NCI-H748 (cell line): ENCODE measurements around the gene TOX2.
A peak's percentile ranks its signal among the peaks of the same experiment; 100 is the strongest.
"Not testable (repeated sequence)": the region's sequence is repeated elsewhere in the genome, so short reads cannot be mapped to it uniquely, and the experiment has no call there.

Source experiments
- DNase-seq: peaks from one replicate; lab custom pipeline; 2025; ENCODE audit not compliant: unreplicated experiment; lab: John Stamatoyannopoulos, UW

TOX2 gene

DNA sequence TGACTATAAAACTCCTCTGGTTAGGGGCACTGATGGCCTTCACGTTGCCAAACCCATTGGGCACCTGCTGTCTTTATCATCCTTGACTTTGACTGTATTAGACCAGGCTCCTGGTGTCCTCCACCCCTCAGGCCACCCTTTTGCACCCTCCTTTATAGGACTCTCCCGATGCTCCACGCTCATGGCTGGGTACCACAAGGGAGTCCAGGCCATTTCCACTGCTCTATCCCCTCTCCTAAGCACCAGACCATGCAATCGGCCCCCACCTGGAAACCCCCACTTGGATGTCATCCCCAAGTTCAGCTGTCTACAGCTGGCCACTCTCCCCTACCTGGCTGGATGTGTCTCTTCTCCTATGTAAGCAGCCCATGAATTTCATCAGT is 115.2 kb downstream of the TOX2 start:
- no peak for DNase-seq

DNA sequence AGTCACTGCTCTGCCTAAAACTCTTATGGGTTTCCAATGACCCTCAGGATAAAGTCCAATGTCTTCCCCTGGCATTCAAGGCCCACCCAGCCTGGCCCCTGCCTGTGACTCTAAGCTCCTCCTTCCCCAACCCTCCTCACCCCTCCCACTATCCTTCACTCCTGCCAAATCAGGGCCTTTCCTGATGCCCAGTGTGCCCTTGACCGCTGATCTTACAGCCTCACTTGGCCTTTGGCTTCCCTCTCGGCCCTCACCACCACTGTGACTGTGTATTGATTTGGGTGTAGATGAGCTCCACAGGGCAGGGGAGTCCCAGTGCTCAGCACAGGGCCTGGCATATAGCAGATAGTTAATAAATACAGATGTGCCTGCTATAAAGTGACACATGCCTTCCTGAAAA is 115.7 kb downstream of the TOX2 start:
- no peak for DNase-seq

- no peak for DNase-seq
These were observed 116.4 kb downstream of the TOX2 start for GRCh38 chr20:44031001-44031574.

- DNase-seq: no peak
These were observed 117.3 kb downstream of the TOX2 start for GRCh38 chr20:44031781-44032582.

GRCh38 chr20:44032583-44033331 is 118.1 kb downstream of the TOX2 start:
- no peak for DNase-seq

GRCh38 chr20:44033344-44033743 is 118.7 kb downstream of the TOX2 start:
- DNase-seq: no peak

GRCh38 chr20:44033873-44034272 is 119.2 kb downstream of the TOX2 start:
- DNase-seq: no peak

DNA sequence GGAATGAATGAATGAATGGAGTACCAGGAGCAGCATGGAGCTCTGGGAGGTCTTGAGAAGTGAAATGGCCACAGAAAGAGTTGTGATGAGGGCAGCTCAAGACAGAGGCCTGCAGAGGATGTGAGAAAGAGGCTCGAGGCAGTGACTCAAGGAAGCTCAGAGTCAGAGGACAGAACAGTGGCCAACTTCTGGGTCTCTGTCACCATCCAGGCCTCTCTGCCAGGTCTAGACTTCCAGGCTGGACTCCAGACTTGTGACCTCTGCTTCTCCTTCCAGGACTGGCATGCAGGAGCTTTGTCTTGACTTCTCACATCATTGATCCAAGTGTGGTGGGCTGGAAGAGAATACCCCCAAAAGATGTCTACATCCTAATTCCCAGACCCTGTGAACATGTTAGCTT is 119.8 kb downstream of the TOX2 start:
- no peak for DNase-seq

DNA sequence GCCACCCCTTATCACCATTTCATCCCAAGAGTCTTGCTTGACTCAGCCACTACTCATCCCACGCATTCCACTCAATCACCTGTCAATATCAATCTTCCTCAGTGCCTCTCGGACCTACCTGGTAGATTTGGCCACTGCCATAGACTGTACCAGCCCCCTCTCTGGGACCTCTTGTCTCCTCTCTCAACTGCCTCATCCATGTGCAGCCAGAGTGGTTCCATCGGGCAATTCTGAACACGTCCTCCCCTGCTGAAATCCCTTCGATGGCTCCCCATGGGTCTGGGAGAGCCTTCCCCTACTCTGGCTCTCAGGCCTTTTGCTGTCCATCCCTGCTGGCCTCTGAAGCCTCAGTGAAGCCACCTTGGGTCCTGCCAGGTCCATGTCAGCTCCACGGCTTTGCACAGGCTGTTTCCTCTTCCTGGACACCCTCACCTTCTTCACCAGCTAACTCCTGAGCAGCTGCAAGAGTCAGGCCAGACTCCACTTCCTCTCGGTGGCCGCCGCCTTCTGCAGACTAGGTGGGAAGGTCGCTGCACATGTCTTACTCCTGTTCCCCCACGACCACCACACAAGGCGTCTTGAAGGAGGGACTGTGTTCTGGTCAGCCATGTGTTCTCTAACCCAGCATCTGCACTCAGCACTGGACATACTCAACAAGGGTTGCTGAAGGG is 120.4 kb downstream of the TOX2 start:
- no peak for DNase-seq

- DNase-seq: no peak
These were observed 121.3 kb downstream of the TOX2 start for GRCh38 chr20:44035924-44036323.

- no peak for DNase-seq
These were observed 121.8 kb downstream of the TOX2 start for GRCh38 chr20:44036441-44036840.

DNA sequence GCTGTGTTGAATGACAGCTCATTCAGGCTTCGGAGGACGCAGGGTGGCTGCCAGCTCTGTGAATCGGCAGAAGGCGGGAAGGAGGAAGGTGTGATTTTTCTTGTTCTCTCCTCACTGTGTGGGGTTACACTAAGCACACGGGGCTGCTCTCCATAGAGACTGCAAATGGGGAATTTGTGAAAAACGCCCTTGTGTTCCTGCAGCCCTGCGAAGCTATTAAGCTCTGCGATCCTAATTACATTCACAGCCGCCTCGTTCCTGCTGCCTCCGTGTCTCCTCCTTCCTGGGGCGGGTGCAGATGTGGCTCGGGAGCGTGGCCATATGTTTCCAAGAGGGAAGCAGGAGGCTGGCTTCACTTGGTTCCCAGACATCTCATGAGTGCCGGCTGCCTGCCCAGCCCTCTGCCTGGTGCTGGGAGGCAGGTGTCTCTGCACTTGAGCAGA is 124.0 kb downstream of the TOX2 start:
- peak; percentile 46 for DNase-seq

- no peak for DNase-seq
These were observed 124.5 kb downstream of the TOX2 start for GRCh38 chr20:44039147-44039546.

DNA sequence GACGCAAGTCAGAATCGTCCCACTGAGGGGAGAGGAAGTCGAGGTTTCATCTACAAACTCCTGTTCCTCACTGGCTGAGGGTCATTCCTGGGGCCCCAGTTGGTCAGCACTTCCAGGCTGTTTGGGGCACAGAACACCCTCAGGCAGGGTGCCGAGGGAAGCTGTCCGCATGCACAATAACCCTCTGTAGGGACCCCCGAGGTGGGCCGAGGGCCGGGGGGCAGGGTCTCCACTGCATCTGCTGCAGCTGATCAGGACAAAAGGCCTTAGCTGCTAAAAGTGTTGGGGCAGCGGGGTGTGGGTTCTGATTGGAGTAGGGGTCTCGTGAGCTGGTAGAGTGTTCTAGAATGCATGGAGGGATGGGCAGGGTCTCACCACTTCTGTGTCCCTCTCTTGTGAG is 125.1 kb downstream of the TOX2 start:
- no peak for DNase-seq

GRCh38 chr20:44040202-44040915 is 125.7 kb downstream of the TOX2 start:
- no peak for DNase-seq

- no peak for DNase-seq
These were observed 126.3 kb downstream of the TOX2 start for GRCh38 chr20:44041001-44041400.

DNA sequence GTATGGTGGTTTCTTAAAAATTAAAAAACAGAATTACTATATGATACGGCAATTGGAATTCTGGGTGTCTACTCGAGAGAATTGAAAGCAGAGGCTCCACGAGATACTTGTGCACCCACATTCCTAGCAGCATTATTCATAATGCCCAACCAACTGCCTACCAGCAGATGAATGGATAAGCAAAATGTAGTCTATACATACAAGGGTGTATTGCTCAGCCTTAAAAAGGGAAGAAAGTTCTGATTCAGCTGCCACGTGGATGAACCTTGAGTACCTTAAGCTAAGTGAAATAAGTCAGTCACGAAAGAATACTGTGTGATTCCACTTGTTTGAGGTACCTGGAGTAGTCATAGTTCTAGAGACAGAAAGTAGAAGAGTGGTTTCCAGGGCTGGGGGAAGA is 130.1 kb downstream of the TOX2 start:
- DNase-seq: not testable (repeated sequence)

DNA sequence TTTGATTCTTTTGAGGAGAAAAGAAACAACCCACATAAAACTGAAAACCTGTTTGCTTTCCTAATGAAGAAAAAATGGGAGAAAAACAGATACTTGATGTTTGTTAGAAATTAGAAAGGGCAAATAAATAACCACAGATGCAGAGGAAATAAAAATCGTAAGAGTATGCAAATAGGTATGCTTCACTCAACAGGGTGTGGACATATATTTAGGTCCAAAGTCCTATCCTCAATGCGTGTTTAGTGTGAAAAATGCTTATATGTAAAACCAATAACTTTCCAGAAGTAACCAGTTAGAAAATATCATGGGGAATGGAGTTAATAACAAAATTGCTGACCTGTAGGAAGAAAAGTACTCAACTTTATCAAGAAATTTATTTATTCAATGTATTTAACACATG is 135.7 kb downstream of the TOX2 start:
- no peak for DNase-seq

- DNase-seq: no peak
These were observed 136.4 kb downstream of the TOX2 start for GRCh38 chr20:44050925-44051660.

GRCh38 chr20:44051661-44052000 is 137.0 kb downstream of the TOX2 start:
- DNase-seq: no peak
